ENCODE results near the gene LITAF. TPM values are rescaled to one million over a fixed set of nuclear protein-coding genes. Genes with fewer than 3 reads are reported as not detected.
A peak's percentile ranks its signal among the peaks of the same experiment; 100 is the strongest.
"Not testable (repeated sequence)": the region's sequence is repeated elsewhere in the genome, so short reads cannot be mapped to it uniquely, and the experiment has no call there.

The LITAF gene
- total RNA-seq, 4 donors from 2014 or later = 32.8 to 193 (median 101) TPM

DNA sequence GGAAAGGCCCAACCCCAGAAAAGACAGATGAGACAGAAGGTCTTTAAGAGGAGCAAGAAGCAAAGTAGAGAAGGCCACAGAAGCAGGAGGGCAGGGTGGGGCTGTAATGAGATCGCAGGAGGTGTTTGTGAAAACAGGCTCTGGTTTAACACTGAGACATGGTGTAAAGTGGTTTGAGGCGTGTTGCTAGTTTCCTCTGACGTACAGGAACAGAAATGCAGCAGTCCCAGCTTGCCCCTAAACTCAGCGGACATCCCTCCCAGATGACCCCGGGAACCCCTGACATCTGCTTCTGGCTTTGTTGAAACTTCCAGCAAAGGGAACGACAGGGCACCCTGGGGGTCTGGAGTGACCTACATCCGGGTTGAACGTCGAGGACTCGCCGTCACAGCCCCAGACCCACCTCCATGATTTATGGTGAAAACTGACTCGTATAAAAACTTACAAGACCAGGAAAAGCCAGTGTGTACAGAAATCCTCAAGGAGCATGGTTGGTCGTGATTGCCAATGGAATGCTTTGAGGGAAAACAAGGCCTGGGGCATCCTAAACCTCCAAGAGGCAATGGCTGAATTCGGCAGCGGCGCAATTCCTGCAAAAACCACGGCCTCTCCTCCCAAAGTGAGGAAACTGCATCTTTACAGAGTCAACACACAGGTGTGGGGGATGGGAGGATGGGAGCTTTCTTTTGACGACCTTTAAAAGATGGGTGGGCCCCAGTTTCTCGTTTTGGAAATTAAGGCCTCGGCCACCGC is 25.8 kb downstream of the LITAF start:
- TF ChIP-seq EP300 (IDR thresholded peaks at IDR 0.05; ENCODE audit: low read depth) (no peak), POLR2A (IDR thresholded peaks at IDR 0.05) (no peak), POLR2AphosphoS5 (IDR thresholded peaks at IDR 0.05) (no peak)
- TF ChIP-seq, protein P1, sequence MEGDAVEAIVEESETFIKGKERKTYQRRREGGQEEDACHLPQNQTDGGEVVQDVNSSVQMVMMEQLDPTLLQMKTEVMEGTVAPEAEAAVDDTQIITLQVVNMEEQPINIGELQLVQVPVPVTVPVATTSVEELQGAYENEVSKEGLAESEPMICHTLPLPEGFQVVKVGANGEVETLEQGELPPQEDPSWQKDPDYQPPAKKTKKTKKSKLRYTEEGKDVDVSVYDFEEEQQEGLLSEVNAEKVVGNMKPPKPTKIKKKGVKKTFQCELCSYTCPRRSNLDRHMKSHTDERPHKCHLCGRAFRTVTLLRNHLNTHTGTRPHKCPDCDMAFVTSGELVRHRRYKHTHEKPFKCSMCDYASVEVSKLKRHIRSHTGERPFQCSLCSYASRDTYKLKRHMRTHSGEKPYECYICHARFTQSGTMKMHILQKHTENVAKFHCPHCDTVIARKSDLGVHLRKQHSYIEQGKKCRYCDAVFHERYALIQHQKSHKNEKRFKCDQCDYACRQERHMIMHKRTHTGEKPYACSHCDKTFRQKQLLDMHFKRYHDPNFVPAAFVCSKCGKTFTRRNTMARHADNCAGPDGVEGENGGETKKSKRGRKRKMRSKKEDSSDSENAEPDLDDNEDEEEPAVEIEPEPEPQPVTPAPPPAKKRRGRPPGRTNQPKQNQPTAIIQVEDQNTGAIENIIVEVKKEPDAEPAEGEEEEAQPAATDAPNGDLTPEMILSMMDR (IDR thresholded peaks at IDR 0.05) = no peak
- H3K27ac ChIP-seq = peak overlapping the region; percentile 62 to 77 (median 75)
- peaks cover 0 to 8% (median 4%) of the 10 kb centered on the region in 4 donors for H3K36me3 ChIP-seq
- DNase-seq = peak; percentile 26
- H3K9me3 ChIP-seq = no peaks in the 10 kb centered on the region
- H3K27me3 ChIP-seq = no peaks in the 10 kb centered on the region
- H3K4me3 ChIP-seq = peak overlapping the region in 1 of 4 donors; percentile 9
- H3K4me1 ChIP-seq = peaks cover 4 to 47% (median 5%) of the 10 kb centered on the region in 4 donors
- 47 to 57% methylated on average over 8 to 21 of the region's 21 CpGs for WGBS, 2 donors (ENCODE audit: low coverage in 1 of 2)
- in situ Hi-C loops (cut with MboI; ENCODE audit: low pct_ligation_motif_present in 1 of 4, low pct_unique_long_range_greater_than_20kb in 1 of 4, low sequenced_read_pairs in 3 of 4) (no loop called here), intact Hi-C loops (cut with DNase I; ENCODE audit: low total_unique reads) (no loop called here)

DNA sequence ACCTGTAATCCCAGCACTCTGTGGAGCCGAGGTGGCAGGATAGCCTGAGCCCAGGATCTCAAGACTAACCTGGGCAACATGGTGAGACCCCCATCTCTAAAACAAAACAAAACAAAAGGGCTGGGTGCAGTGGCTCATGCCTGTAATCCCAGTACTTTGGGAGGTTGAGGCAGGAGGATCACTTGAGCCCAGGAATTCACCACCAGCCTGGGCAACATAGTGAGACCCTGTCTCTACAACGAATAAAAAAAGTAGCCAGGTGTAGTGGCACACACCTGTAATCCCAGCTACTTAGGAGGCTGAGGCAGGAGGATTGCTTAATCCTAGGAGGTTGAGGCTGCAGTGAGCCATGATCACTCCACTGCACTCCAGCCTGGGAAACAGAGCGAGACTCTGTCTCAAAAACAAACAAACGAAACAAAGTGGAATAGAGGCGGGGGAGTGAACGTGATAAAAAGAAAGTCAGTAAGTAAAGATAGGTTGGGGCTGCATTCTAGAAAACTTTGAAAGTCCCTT is 28.4 kb downstream of the LITAF start:
- H3K27me3 ChIP-seq; H3K4me3 ChIP-seq; in situ Hi-C loops (cut with MboI; ENCODE audit: low pct_ligation_motif_present in 1 of 4, low pct_unique_long_range_greater_than_20kb in 1 of 4, low sequenced_read_pairs in 3 of 4); intact Hi-C loops (cut with DNase I; ENCODE audit: low total_unique reads); DNase-seq; H3K9me3 ChIP-seq: not testable (repeated sequence)
- Histone ChIP-seq H3K27ac (peak overlapping the region; percentile 6 to 52 (median 30)), H3K4me1 (peaks cover 4 to 47% (median 5%) of the 10 kb centered on the region in 4 donors), H3K36me3 (peaks cover 0 to 28% (median 11%) of the 10 kb centered on the region in 4 donors)
- 72 to 96% methylated on average over 5 to 6 of the region's 6 CpGs for WGBS, 2 donors (ENCODE audit: low coverage in 1 of 2)

DNA sequence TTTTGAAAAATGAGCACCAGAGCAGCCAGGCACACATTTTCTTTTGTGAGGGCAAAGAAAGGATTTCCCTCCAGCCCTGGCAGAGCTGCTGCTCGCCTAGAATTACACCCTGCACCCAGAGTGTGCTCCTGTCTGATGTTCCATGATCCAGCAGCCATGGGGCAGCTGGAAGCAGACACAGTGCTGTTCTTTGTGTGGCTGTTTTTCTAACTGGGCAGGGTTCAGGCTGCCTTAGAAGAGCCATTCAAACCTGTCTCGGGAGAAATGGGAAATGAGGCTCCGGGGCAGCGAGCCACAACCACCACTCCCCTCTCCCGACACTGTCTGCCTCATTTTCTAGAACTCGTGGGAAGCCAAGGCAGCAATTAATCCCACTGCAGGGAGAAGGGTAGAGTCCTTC is 28.9 kb downstream of the LITAF start:
- in situ Hi-C loops (cut with MboI; ENCODE audit: low pct_ligation_motif_present in 1 of 4, low pct_unique_long_range_greater_than_20kb in 1 of 4, low sequenced_read_pairs in 3 of 4) = no loop called here
- 40% methylated on average over 3 to 6 of the region's 6 CpGs for WGBS, 2 donors (ENCODE audit: low coverage in 1 of 2)
- peak overlapping the region; percentile 6 to 52 (median 30) for H3K27ac ChIP-seq

DNA sequence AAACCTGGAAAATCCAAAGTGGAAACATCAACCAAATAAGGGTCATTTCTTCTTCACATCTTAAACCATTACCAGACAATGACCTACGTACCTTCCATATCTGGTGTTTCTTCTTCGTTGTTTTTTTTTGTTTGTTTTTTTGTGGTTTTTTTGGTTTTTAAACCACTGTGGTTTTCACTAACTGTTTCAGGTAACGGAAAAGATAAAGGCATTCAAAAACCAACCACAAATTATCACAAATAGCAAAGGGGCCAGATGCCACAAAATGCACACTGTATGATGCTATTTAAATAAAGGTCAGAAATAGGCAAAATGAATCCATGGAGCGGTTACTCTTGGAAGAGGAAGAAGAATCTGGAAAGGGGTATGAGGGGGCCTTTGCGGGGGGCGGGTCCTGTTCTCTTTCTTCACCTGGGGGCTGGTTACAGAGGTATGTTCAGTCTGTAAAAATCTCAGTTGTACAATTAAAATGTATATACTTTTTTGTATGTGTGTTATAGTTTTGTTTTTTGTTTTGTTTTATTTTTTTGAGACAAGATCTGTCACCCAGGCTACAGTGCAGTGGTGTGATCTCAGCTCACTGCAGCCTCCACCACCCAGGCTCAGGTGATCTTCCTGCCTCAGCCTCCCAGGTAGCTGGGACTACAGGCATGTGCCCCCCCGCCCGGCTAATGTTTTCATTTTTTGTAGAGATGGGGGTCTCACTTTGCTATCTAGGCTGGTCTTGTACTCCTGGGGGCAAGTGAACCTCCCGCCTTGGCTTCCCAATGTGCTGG is 29.6 kb downstream of the LITAF start:
- no peak for DNase-seq
- Histone ChIP-seq H3K27ac (peak overlapping the region; percentile 6 to 52 (median 30)), H3K27me3 (no peaks in the 10 kb centered on the region), H3K36me3 (peaks cover 0 to 40% (median 16%) of the 10 kb centered on the region in 4 donors), H3K9me3 (no peaks in the 10 kb centered on the region), H3K4me3 (no peak overlapping the region), H3K4me1 (peaks cover 4 to 58% (median 5%) of the 10 kb centered on the region in 4 donors)
- TF ChIP-seq, protein P1 (IDR thresholded peaks at IDR 0.05) = no peak
- TF ChIP-seq EP300 (IDR thresholded peaks at IDR 0.05; ENCODE audit: low read depth) = no peak
- TF ChIP-seq POLR2AphosphoS5 (IDR thresholded peaks at IDR 0.05) = no peak
- in situ Hi-C loops (cut with MboI; ENCODE audit: low pct_ligation_motif_present in 1 of 4, low pct_unique_long_range_greater_than_20kb in 1 of 4, low sequenced_read_pairs in 3 of 4) (no loop called here), intact Hi-C loops (cut with DNase I; ENCODE audit: low total_unique reads) (no loop called here)
- WGBS, 2 donors (ENCODE audit: low coverage in 1 of 2) = 80 to 93% methylated on average over 6 to 9 of the region's 9 CpGs

More for the DNA sequence above, 28.9 kb downstream of the LITAF start:
- no peak for DNase-seq
- no peaks in the 10 kb centered on the region for H3K27me3 ChIP-seq
- intact Hi-C loops (cut with DNase I; ENCODE audit: low total_unique reads) = no loop called here
- peaks cover 4 to 52% (median 5%) of the 10 kb centered on the region in 4 donors for H3K4me1 ChIP-seq
- no peak for TF ChIP-seq POLR2A (IDR thresholded peaks at IDR 0.05)
- TF ChIP-seq, protein P1 (IDR thresholded peaks at IDR 0.05) = no peak
- no peak for TF ChIP-seq EP300 (IDR thresholded peaks at IDR 0.05; ENCODE audit: low read depth)
- no peak for TF ChIP-seq POLR2AphosphoS5 (IDR thresholded peaks at IDR 0.05)
- H3K36me3 ChIP-seq = peaks cover 0 to 34% (median 14%) of the 10 kb centered on the region in 4 donors
- H3K4me3 ChIP-seq = no peak overlapping the region
- H3K9me3 ChIP-seq = no peaks in the 10 kb centered on the region
